ENCODE data around the gene MT1X. TPM values are rescaled to one million over a fixed set of nuclear protein-coding genes. Genes with fewer than 3 reads are reported as not detected.

MT1X gene
- total and polyA plus RNA-seq, 2 of the 13 experiments (the other 11 are each of a cell fraction or from before 2014, with no cell fraction given) = 19.7 to 288 TPM

- TF ChIP-seq NCOR1 (IDR thresholded peaks at IDR 0.05; ENCODE audit: borderline replicate concordance, low read length) (no peak), LBX2 (CRISPR knock-in tag; IDR thresholded peaks at IDR 0.05; ENCODE audit: borderline replicate concordance) (no peak), ADNP (CRISPR knock-in tag; IDR thresholded peaks at IDR 0.05) (no peak), IRX3 (CRISPR knock-in tag; IDR thresholded peaks at IDR 0.05; ENCODE audit: borderline replicate concordance, low read depth) (no peak), ZNF251 (CRISPR knock-in tag; IDR thresholded peaks at IDR 0.05) (no peak), HES4 (CRISPR knock-in tag; IDR thresholded peaks at IDR 0.05; ENCODE audit: borderline replicate concordance) (no peak)
- POLR2A ChIA-PET = interaction anchor here (1.5 kb wide), 1 partner anchor 94 kb away, joined by 6 read pairs; the partner anchor contains the start of gene MT2A
- no peak for FAIRE-seq
These were observed 20.6 kb downstream of the MT1X start for GRCh38 chr16:56702836-56703235.

More at GRCh38 chr16:56702836-56703235, 20.6 kb downstream of the MT1X start:
- H3K27me3 ChIP-seq (ENCODE audit: control insufficient read depth in 1 of 2, insufficient read depth in 2 of 2, low read length in 2 of 2) = peaks cover 2 to 11% of the 10 kb centered on the region in 2 experiments; a peak in 2 of 5 replicates
- H3K9me3 ChIP-seq (ENCODE audit: low read length) = no peaks in the 10 kb centered on the region
- H3K27ac ChIP-seq (ENCODE audit: extremely low read length, insufficient read depth, low read length) = no peak overlapping the region
- no peak for ATAC-seq
- no peaks in the 10 kb centered on the region for H3K79me2 ChIP-seq (ENCODE audit: insufficient read depth, low read length)
- no peak overlapping the region for H3K4me3 ChIP-seq (replicated peaks in 1 of 3; ENCODE audit: insufficient read depth in 1 of 3, low read depth in 2 of 3, low read length in 3 of 3)
- H3K36me3 ChIP-seq (replicated peaks in 1 of 2; ENCODE audit: control insufficient read depth in 1 of 2, insufficient read depth in 2 of 2, low read length in 2 of 2) = no peaks in the 10 kb centered on the region
- H3K4me2 ChIP-seq (ENCODE audit: low read depth, low read length) = no peak overlapping the region
- peaks cover 9% of the 10 kb centered on the region; the same call in 1 of the 2 replicates for H3K4me1 ChIP-seq (ENCODE audit: insufficient read depth, low read length)
- DNase-seq (ENCODE audit: low spot score) = no peak
- no peaks in the 10 kb centered on the region for H4K20me1 ChIP-seq (ENCODE audit: insufficient read depth, low read length)
- intact Hi-C loops (cut with micrococcal nuclease; ENCODE audit: unreplicated experiment) = loop anchor here (1.0 to 5.0 kb wide), 7 partner anchors 29 to 371 kb away; partner anchors contain the start of gene MT1F
- no peak overlapping the region for H3K9ac ChIP-seq (ENCODE audit: insufficient read depth, low read depth, low read length)
- CTCF ChIA-PET (ENCODE audit: low intra/inter-chr PET ratio, low total read pairs) = interaction anchor here (0.8 to 2.6 kb wide), 6 partner anchors 29 to 189 kb away, joined by 3 to 36 read pairs (median 18); no protein-coding TSS in a partner anchor
- in situ Hi-C loops (cut with HindIII; ENCODE audit: extremely low pct_ligation_motif_present, low pct_unique_long_range_greater_than_20kb) = loop anchor here (5.0 to 10.0 kb wide), 3 partner anchors 101 to 188 kb away; no protein-coding TSS in a partner anchor
- H2AFZ ChIP-seq (ENCODE audit: low read length) = no peak overlapping the region
- no TSS peak for BruUV-seq (replicated peaks)
- 28% methylated on average over 5 of the region's 5 CpGs for WGBS (ENCODE audit: low lambda C conversion rate)

All from HepG2 (cell line).